NCI-H345 (cell line): Measurements from ENCODE around the gene APCDD1.

Source experiments
- DNase-seq: peaks from one replicate; lab custom pipeline; 2025; lab: John Stamatoyannopoulos, UW

The APCDD1 gene

GRCh38 chr18:10431680-10432079 lies 22.8 kb upstream of the APCDD1 start:
- no peak for DNase-seq

GRCh38 chr18:10432781-10433180 lies 21.7 kb upstream of the APCDD1 start:
- DNase-seq, result no peak

- DNase-seq, result no peak
These were observed 18.3 kb upstream of the APCDD1 start for GRCh38 chr18:10436160-10436559.

GRCh38 chr18:10437837-10438236 lies 16.6 kb upstream of the APCDD1 start:
- no peak for DNase-seq

- no peak for DNase-seq
These were observed 14.5 kb upstream of the APCDD1 start for GRCh38 chr18:10439898-10440297.

GRCh38 chr18:10440884-10441283 lies 13.6 kb upstream of the APCDD1 start:
- DNase-seq, result no peak

- no peak for DNase-seq
These were observed 13.0 kb upstream of the APCDD1 start for GRCh38 chr18:10441472-10441871.

- no peak for DNase-seq
These were observed 11.9 kb upstream of the APCDD1 start for GRCh38 chr18:10442551-10442971.

GRCh38 chr18:10443001-10443400 lies 11.4 kb upstream of the APCDD1 start:
- DNase-seq, result no peak

GRCh38 chr18:10444314-10445006 lies 10.0 kb upstream of the APCDD1 start:
- no peak for DNase-seq

- DNase-seq, result no peak
These were observed 5.0 kb upstream of the APCDD1 start for GRCh38 chr18:10449396-10449795.

- DNase-seq, result no peak
These were observed 3.4 kb upstream of the APCDD1 start for GRCh38 chr18:10450986-10451385.

GRCh38 chr18:10453261-10453805 lies 1.1 kb upstream of the APCDD1 start:
- DNase-seq, result no peak

- DNase-seq, result peak; percentile 45
These were observed 484 bp downstream of the APCDD1 start for GRCh38 chr18:10454681-10455557.

GRCh38 chr18:10455726-10456453 lies 1.5 kb downstream of the APCDD1 start:
- DNase-seq, result no peak

GRCh38 chr18:10456718-10457117 lies 2.3 kb downstream of the APCDD1 start:
- no peak for DNase-seq

GRCh38 chr18:10457128-10457527 lies 2.7 kb downstream of the APCDD1 start:
- no peak for DNase-seq

- DNase-seq, result no peak
These were observed 3.3 kb downstream of the APCDD1 start for GRCh38 chr18:10457767-10458166.

GRCh38 chr18:10458691-10459090 lies 4.3 kb downstream of the APCDD1 start:
- no peak for DNase-seq

GRCh38 chr18:10459587-10459986 lies 5.2 kb downstream of the APCDD1 start:
- no peak for DNase-seq

GRCh38 chr18:10460414-10461018 lies 6.1 kb downstream of the APCDD1 start:
- no peak for DNase-seq

- no peak for DNase-seq
These were observed 7.6 kb downstream of the APCDD1 start for GRCh38 chr18:10461989-10462388.
